ENCODE results near the gene RFT1.

RFT1 gene

GRCh38 chr3:53146319-53146891 is 16.2 kb upstream of the RFT1 start:
- TF ChIP-seq CTCF (IDR thresholded peaks at IDR 0.05; ENCODE audit: poor library complexity, severe bottlenecking) = no peak
- H3K4me1 ChIP-seq (ENCODE audit: insufficient read depth, poor library complexity, severe bottlenecking) = peaks cover 11% of the 10 kb centered on the region
- H3K27me3 ChIP-seq (ENCODE audit: insufficient read depth, poor library complexity, severe bottlenecking) = no peaks in the 10 kb centered on the region
- no peak overlapping the region for H3K27ac ChIP-seq (ENCODE audit: poor library complexity, severe bottlenecking)
- no peak overlapping the region for H3K4me3 ChIP-seq (ENCODE audit: severe bottlenecking)
- no peaks in the 10 kb centered on the region for H3K36me3 ChIP-seq (ENCODE audit: low read depth)
- no peak for DNase-seq (ENCODE audit: low spot score)
- H3K9me3 ChIP-seq (ENCODE audit: severe bottlenecking) = no peaks in the 10 kb centered on the region
- no peak for ATAC-seq (ENCODE audit: low read depth)

GRCh38 chr3:53145713-53146080 is 15.5 kb upstream of the RFT1 start:
- Histone ChIP-seq H3K4me1 (ENCODE audit: insufficient read depth, poor library complexity, severe bottlenecking) (peaks cover 9% of the 10 kb centered on the region), H3K27ac (ENCODE audit: poor library complexity, severe bottlenecking) (no peak overlapping the region), H3K4me3 (ENCODE audit: severe bottlenecking) (no peak overlapping the region), H3K36me3 (ENCODE audit: low read depth) (no peaks in the 10 kb centered on the region), H3K27me3 (ENCODE audit: insufficient read depth, poor library complexity, severe bottlenecking) (no peaks in the 10 kb centered on the region), H3K9me3 (ENCODE audit: severe bottlenecking) (no peaks in the 10 kb centered on the region)
- no peak for DNase-seq (ENCODE audit: low spot score)
- no peak for ATAC-seq (ENCODE audit: low read depth)
- no peak for TF ChIP-seq CTCF (IDR thresholded peaks at IDR 0.05; ENCODE audit: poor library complexity, severe bottlenecking)

DNA sequence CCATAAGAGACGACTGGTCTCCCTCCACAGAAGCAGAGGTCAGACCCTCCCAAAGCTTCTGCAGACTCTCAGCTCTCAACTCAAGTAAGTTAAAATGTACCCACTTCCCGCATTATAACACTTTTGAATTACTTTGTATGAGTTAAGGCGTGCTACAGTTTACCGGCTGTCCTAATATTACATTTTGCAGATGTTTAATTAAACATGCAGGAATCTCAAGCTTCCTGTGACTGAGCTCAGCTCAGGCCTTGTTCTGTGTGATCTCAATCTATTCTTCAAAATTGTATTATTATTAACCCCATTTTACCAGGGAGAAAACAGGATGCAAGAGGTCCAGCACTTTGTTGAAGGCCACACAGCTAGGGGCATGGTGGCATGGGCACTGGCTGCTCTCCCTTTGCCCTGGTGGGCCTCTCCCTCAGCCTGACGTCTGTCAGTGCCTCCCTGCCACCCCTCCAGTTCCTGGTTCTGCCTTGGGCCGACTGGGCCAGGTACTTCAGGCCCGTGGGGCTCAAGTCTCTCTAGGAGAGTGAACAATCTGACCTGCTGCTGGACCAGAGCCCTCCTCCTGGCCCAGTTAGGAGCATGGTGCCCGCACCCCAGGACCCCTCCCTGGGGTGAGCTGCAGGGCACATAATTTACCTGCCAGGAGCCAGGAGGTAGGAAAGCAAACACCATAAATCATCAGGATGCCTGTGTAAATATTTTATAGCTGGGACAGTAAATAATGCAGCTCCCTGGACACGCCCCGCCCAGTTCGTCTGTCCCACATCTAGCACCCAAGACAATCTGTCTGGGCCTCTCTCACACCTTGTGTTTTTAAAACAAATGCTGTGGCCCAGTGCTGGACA is 14.9 kb upstream of the RFT1 start:
- Histone ChIP-seq H3K4me3 (ENCODE audit: severe bottlenecking) (no peak overlapping the region), H3K36me3 (ENCODE audit: low read depth) (no peaks in the 10 kb centered on the region), H3K4me1 (ENCODE audit: insufficient read depth, poor library complexity, severe bottlenecking) (peaks cover 3% of the 10 kb centered on the region), H3K27ac (ENCODE audit: poor library complexity, severe bottlenecking) (no peak overlapping the region), H3K27me3 (ENCODE audit: insufficient read depth, poor library complexity, severe bottlenecking) (no peaks in the 10 kb centered on the region), H3K9me3 (ENCODE audit: severe bottlenecking) (no peaks in the 10 kb centered on the region)
- ATAC-seq (ENCODE audit: low read depth) (no peak), DNase-seq (ENCODE audit: low spot score) (no peak)
- no peak for TF ChIP-seq CTCF (IDR thresholded peaks at IDR 0.05; ENCODE audit: poor library complexity, severe bottlenecking)

- TF ChIP-seq CTCF (IDR thresholded peaks at IDR 0.05; ENCODE audit: poor library complexity, severe bottlenecking) = no peak
- H3K9me3 ChIP-seq (ENCODE audit: severe bottlenecking) = no peaks in the 10 kb centered on the region
- no peaks in the 10 kb centered on the region for H3K36me3 ChIP-seq (ENCODE audit: low read depth)
- H3K4me3 ChIP-seq (ENCODE audit: severe bottlenecking) = no peak overlapping the region
- no peak overlapping the region for H3K27ac ChIP-seq (ENCODE audit: poor library complexity, severe bottlenecking)
- ATAC-seq (ENCODE audit: low read depth) (no peak), DNase-seq (ENCODE audit: low spot score) (no peak)
- no peaks in the 10 kb centered on the region for H3K4me1 ChIP-seq (ENCODE audit: insufficient read depth, poor library complexity, severe bottlenecking)
- no peaks in the 10 kb centered on the region for H3K27me3 ChIP-seq (ENCODE audit: insufficient read depth, poor library complexity, severe bottlenecking)
Observed at GRCh38 chr3:53144446-53144845, 14.2 kb upstream of the RFT1 start.

GRCh38 chr3:53142986-53143385 is 12.8 kb upstream of the RFT1 start:
- Histone ChIP-seq H3K9me3 (ENCODE audit: severe bottlenecking) (no peaks in the 10 kb centered on the region), H3K27me3 (ENCODE audit: insufficient read depth, poor library complexity, severe bottlenecking) (no peaks in the 10 kb centered on the region), H3K4me3 (ENCODE audit: severe bottlenecking) (no peak overlapping the region), H3K36me3 (ENCODE audit: low read depth) (no peaks in the 10 kb centered on the region), H3K4me1 (ENCODE audit: insufficient read depth, poor library complexity, severe bottlenecking) (no peaks in the 10 kb centered on the region), H3K27ac (ENCODE audit: poor library complexity, severe bottlenecking) (no peak overlapping the region)
- DNase-seq (ENCODE audit: low spot score) (no peak), ATAC-seq (ENCODE audit: low read depth) (no peak)
- TF ChIP-seq CTCF (IDR thresholded peaks at IDR 0.05; ENCODE audit: poor library complexity, severe bottlenecking) = no peak

Measured in RWPE2 (cell line).